Measurements from ENCODE around the gene POU2AF3. TPM values are rescaled to one million over a fixed set of nuclear protein-coding genes. Genes with fewer than 3 reads are reported as not detected.

POU2AF3 gene
- total and polyA plus RNA-seq, 10 of the 15 experiments (the other 5 are each of a cell fraction or from before 2014, with no cell fraction given) = 0.17 TPM; not detected in 8

DNA sequence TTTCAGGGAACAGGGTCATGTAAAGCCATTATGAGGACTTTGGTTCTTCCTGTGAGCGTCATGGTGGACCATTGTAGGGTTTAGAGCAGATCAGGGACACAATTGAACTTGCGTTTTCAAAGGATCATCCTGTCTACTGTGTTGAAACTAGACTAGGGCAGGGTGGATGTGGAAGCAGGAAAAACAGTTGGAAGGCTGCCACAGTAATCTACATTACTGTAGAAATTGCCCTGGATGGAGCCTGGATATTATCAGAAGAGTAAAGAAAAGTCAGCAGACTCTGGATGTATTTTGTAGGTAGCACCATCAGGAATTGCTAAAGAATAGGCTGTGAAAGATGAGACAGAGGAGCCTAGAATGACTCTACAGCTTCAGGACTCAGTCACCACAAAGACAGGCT is 47.4 kb upstream of the POU2AF3 start:
- H3K79me2 ChIP-seq (ENCODE audit: control insufficient read depth, insufficient read depth, low read length) = no peaks in the 10 kb centered on the region
- no TSS peak for BruUV-seq (replicated peaks)
- H4K20me1 ChIP-seq (ENCODE audit: control insufficient read depth, insufficient read depth) = no peaks in the 10 kb centered on the region
- in situ Hi-C loops (cut with MboI) = no loop called here
- peaks cover 0 to 8% of the 10 kb centered on the region in 2 experiments; a peak in 3 of 4 replicates for H3K27me3 ChIP-seq (replicated peaks in 1 of 2; ENCODE audit: control insufficient read depth in 2 of 2, insufficient read depth in 2 of 2, low read length in 1 of 2)
- intact Hi-C loops (cut with micrococcal nuclease; ENCODE audit: unreplicated experiment) = no loop called here
- no peak for ATAC-seq
- no peaks in the 10 kb centered on the region for H3K36me3 ChIP-seq (ENCODE audit: control insufficient read depth in 2 of 2, insufficient read depth in 2 of 2, low read length in 1 of 2)
- no peak overlapping the region for H3K4me2 ChIP-seq (ENCODE audit: control insufficient read depth, insufficient read depth)
- DNase-seq (ENCODE audit: low read depth, low spot score) = no peak
- no peak overlapping the region for H2AFZ ChIP-seq (ENCODE audit: control insufficient read depth, low read depth, low read length)
- no peak overlapping the region for H3K4me3 ChIP-seq
- ChIA-PET SMC1A (ENCODE audit: uncharacterized antibody, unreplicated experiment) (no interaction called here), RAD21 (ENCODE audit: unreplicated experiment) (no interaction called here), POLR2A (no interaction called here), CTCF (no interaction called here)
- no peak for TF ChIP-seq KDM1A (IDR thresholded peaks at IDR 0.05; ENCODE audit: borderline replicate concordance)
- no peak for TF ChIP-seq PAX8 (IDR thresholded peaks at IDR 0.05)
- TF ChIP-seq HDAC6 (IDR thresholded peaks at IDR 0.05; ENCODE audit: unreplicated experiment) = no peak
- TF ChIP-seq CBFB (IDR thresholded peaks at IDR 0.05; ENCODE audit: low read depth) = no peak
- no peak for TF ChIP-seq RELA (IDR thresholded peaks at IDR 0.05; ENCODE audit: borderline replicate concordance, partially characterized antibody)
- TF ChIP-seq SMAD5 (IDR thresholded peaks at IDR 0.05; ENCODE audit: low read depth) = no peak
- no peak for TF ChIP-seq ZZZ3 (IDR thresholded peaks at IDR 0.05; ENCODE audit: control insufficient read depth, insufficient read length, low read depth)
- TF ChIP-seq CREM (IDR thresholded peaks at IDR 0.05; ENCODE audit: low read depth) = no peak
- TF ChIP-seq, protein P1, sequence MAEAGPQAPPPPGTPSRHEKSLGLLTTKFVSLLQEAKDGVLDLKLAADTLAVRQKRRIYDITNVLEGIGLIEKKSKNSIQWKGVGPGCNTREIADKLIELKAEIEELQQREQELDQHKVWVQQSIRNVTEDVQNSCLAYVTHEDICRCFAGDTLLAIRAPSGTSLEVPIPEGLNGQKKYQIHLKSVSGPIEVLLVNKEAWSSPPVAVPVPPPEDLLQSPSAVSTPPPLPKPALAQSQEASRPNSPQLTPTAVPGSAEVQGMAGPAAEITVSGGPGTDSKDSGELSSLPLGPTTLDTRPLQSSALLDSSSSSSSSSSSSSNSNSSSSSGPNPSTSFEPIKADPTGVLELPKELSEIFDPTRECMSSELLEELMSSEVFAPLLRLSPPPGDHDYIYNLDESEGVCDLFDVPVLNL (IDR thresholded peaks at IDR 0.05; ENCODE audit: low read depth, low read length) = no peak
- TF ChIP-seq BRCA1 (IDR thresholded peaks at IDR 0.05; ENCODE audit: low read depth, low read length) = no peak
- TF ChIP-seq, protein P2, sequence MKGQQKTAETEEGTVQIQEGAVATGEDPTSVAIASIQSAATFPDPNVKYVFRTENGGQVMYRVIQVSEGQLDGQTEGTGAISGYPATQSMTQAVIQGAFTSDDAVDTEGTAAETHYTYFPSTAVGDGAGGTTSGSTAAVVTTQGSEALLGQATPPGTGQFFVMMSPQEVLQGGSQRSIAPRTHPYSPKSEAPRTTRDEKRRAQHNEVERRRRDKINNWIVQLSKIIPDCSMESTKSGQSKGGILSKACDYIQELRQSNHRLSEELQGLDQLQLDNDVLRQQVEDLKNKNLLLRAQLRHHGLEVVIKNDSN (IDR thresholded peaks at IDR 0.05; ENCODE audit: borderline replicate concordance, extremely low read length, insufficient read depth, low read depth, low read length) = no peak
- no peak for TF ChIP-seq MYC (IDR thresholded peaks at IDR 0.05; ENCODE audit: insufficient read depth, insufficient read length, insufficient replicate concordance, low read length, severe bottlenecking)
- TF ChIP-seq CBX3 (IDR thresholded peaks at IDR 0.05; ENCODE audit: borderline replicate concordance, low read depth) = no peak
- TF ChIP-seq, protein P3, sequence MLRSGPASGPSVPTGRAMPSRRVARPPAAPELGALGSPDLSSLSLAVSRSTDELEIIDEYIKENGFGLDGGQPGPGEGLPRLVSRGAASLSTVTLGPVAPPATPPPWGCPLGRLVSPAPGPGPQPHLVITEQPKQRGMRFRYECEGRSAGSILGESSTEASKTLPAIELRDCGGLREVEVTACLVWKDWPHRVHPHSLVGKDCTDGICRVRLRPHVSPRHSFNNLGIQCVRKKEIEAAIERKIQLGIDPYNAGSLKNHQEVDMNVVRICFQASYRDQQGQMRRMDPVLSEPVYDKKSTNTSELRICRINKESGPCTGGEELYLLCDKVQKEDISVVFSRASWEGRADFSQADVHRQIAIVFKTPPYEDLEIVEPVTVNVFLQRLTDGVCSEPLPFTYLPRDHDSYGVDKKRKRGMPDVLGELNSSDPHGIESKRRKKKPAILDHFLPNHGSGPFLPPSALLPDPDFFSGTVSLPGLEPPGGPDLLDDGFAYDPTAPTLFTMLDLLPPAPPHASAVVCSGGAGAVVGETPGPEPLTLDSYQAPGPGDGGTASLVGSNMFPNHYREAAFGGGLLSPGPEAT (IDR thresholded peaks at IDR 0.05; ENCODE audit: low read depth) = no peak
- TF ChIP-seq, protein P4, sequence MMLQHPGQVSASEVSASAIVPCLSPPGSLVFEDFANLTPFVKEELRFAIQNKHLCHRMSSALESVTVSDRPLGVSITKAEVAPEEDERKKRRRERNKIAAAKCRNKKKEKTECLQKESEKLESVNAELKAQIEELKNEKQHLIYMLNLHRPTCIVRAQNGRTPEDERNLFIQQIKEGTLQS (IDR thresholded peaks at IDR 0.05; ENCODE audit: borderline replicate concordance, extremely low read depth, low read depth, low read length) = no peak
- no peak for TF ChIP-seq ZNF622 (IDR thresholded peaks at IDR 0.05)
- H3K9ac ChIP-seq (ENCODE audit: control insufficient read depth, insufficient read depth, low read length) = no peak overlapping the region
- no peak overlapping the region for H3K27ac ChIP-seq (ENCODE audit: control insufficient read depth, insufficient read depth)
- no peaks in the 10 kb centered on the region for H3K4me1 ChIP-seq (ENCODE audit: control insufficient read depth, insufficient read depth, low read length)
- WGBS (ENCODE audit: insufficient coverage, insufficient replicate concordance, low lambda C conversion rate, missing lambda C conversion rate) = 3% methylated on average over 2 of the region's 2 CpGs
- no peaks in the 10 kb centered on the region for H3K9me3 ChIP-seq (replicated peaks; ENCODE audit: control insufficient read depth, insufficient read depth, low read length)
- no peak for FAIRE-seq
